ENCODE data around the gene TNFSF11. TPM values are rescaled to one million over a fixed set of nuclear protein-coding genes. Genes with fewer than 3 reads are reported as not detected.

Gene TNFSF11
- total and polyA plus RNA-seq, 2 donors (not counting 3 experiments of a cell fraction or from before 2014, with no cell fraction given) = not detected

DNA sequence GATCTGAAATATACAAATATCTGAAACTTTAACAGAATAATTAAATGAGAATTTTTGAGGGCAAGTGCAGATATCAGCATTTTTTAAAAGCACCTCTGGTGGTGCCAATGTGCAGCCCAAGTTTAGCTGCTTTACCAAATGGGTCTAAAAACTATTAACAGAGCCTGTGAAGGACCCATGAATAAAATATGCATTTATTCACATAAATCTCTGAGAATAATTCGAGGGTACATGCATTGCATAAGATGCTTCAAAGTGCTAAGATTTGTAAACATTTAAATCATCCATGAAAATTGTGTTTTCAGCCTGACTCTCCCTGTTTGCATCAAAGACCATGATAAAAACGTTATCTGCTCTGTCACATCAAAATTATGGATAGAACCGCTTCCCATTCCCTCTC is 47.1 kb upstream of the TNFSF11 start:
- no peak overlapping the region for H3K9ac ChIP-seq (replicated peaks; ENCODE audit: extremely low read depth, insufficient read depth, low read length)
- DNase-seq (ENCODE audit: low read depth, low spot score) = no peak
- TF ChIP-seq GATA2 (IDR thresholded peaks at IDR 0.05; ENCODE audit: insufficient read depth, insufficient read length, low read depth, low read length) = no peak
- TF ChIP-seq POLR2AphosphoS5 (IDR thresholded peaks at IDR 0.05; ENCODE audit: insufficient read depth, low read depth, low read length) = no peak
- TF ChIP-seq, protein P1, sequence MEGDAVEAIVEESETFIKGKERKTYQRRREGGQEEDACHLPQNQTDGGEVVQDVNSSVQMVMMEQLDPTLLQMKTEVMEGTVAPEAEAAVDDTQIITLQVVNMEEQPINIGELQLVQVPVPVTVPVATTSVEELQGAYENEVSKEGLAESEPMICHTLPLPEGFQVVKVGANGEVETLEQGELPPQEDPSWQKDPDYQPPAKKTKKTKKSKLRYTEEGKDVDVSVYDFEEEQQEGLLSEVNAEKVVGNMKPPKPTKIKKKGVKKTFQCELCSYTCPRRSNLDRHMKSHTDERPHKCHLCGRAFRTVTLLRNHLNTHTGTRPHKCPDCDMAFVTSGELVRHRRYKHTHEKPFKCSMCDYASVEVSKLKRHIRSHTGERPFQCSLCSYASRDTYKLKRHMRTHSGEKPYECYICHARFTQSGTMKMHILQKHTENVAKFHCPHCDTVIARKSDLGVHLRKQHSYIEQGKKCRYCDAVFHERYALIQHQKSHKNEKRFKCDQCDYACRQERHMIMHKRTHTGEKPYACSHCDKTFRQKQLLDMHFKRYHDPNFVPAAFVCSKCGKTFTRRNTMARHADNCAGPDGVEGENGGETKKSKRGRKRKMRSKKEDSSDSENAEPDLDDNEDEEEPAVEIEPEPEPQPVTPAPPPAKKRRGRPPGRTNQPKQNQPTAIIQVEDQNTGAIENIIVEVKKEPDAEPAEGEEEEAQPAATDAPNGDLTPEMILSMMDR (IDR thresholded peaks at IDR 0.05; ENCODE audit: extremely low read depth in 1 of 2, insufficient read depth in 1 of 2, low read depth in 1 of 2, low read length in 2 of 2) = no peak
- no peak for TF ChIP-seq MYC (IDR thresholded peaks at IDR 0.05; ENCODE audit: low read depth, low read length)
- TF ChIP-seq JUN (IDR thresholded peaks at IDR 0.05; ENCODE audit: borderline replicate concordance, insufficient read depth, insufficient read length, low read depth) = no peak
- TF ChIP-seq, protein P2, sequence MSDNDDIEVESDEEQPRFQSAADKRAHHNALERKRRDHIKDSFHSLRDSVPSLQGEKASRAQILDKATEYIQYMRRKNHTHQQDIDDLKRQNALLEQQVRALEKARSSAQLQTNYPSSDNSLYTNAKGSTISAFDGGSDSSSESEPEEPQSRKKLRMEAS (IDR thresholded peaks at IDR 0.05; ENCODE audit: insufficient read depth, insufficient read length) = no peak
- TF ChIP-seq POLR2A (IDR thresholded peaks at IDR 0.05; ENCODE audit: low read depth, low read length) = no peak
- TF ChIP-seq FOS (IDR thresholded peaks at IDR 0.05; ENCODE audit: borderline replicate concordance, insufficient read depth, low read length) = no peak
- TF ChIP-seq EZH2 (IDR thresholded peaks at IDR 0.05; ENCODE audit: borderline replicate concordance, low read depth, low read length, severe bottlenecking) = no peak
- H2AFZ ChIP-seq (ENCODE audit: low read depth, low read length) = no peak overlapping the region
- no peak overlapping the region for H3K4me3 ChIP-seq (replicated peaks in 1 of 3; ENCODE audit: insufficient read depth in 1 of 3, low read depth in 1 of 3, low read length in 3 of 3)
- H3K79me2 ChIP-seq (ENCODE audit: control insufficient read depth, insufficient read depth, low read length) = no peaks in the 10 kb centered on the region
- no peak overlapping the region for H3K27ac ChIP-seq (ENCODE audit: insufficient read depth, low read depth, low read length)
- dilution Hi-C loops (cut with MboI; ENCODE audit: extremely low pct_ligation_motif_present, low sequenced_read_pairs) = no loop called here
- no peak overlapping the region for H3K4me2 ChIP-seq (ENCODE audit: insufficient read depth, low read length)
- CTCF ChIA-PET = no interaction called here
- H3K27me3 ChIP-seq (ENCODE audit: control insufficient read depth in 2 of 2, insufficient read depth in 2 of 2, low read length in 2 of 2) = peaks cover 6 to 16% of the 10 kb centered on the region in 2 experiments
- intact Hi-C loops (cut with micrococcal nuclease) = no loop called here
- POLR2A ChIA-PET = no interaction called here
- no peaks in the 10 kb centered on the region for H3K9me3 ChIP-seq (replicated peaks; ENCODE audit: control insufficient read depth, insufficient read depth, low read length)
- H4K20me1 ChIP-seq (replicated peaks; ENCODE audit: control insufficient read depth, extremely low read depth, insufficient read depth, low read length) = no peaks in the 10 kb centered on the region
- no peaks in the 10 kb centered on the region for H3K9me1 ChIP-seq (replicated peaks; ENCODE audit: control insufficient read depth, extremely low read depth, insufficient read depth, low read length)
- no TSS peak for BruUV-seq (replicated peaks)
- H3K4me1 ChIP-seq (ENCODE audit: control insufficient read depth, extremely low read depth, insufficient read depth, low read length) = no peaks in the 10 kb centered on the region
- no peaks in the 10 kb centered on the region for H3K36me3 ChIP-seq (ENCODE audit: control insufficient read depth in 2 of 2, extremely low read depth in 1 of 2, insufficient read depth in 2 of 2, low read length in 2 of 2)
- no peak for FAIRE-seq
